A549 (cell line): Measurements from ENCODE around the gene DPH5.

Source experiments
- CBX2 ChIP-seq: fragments of 200-600 bp; sonication (generic); IDR thresholded peaks from 2 replicates; pipeline ENCODE4 v1.6.1; 2016; ENCODE audit warnings: low read depth, mild to moderate bottlenecking, borderline replicate concordance
- CBX8 ChIP-seq: fragments of 200-600 bp; sonication (generic); IDR thresholded peaks from 2 replicates; pipeline ENCODE4 v1.6.1; 2016
- CEBPB ChIP-seq, 2 experiments: fragments of >200 bp in 1 of 2; sonication (Bioruptor Twin) in 1 of 2; formaldehyde crosslinking in 1 of 2; IDR thresholded peaks; 2 replicates each; pipeline ENCODE4 v1.6.1; 2012 to 2016
- POLR2A ChIP-seq: IDR thresholded peaks from 2 replicates; pipeline ENCODE4 v1.6.1; 2012; ENCODE audit warnings: mild to moderate bottlenecking, low read length

DNA sequence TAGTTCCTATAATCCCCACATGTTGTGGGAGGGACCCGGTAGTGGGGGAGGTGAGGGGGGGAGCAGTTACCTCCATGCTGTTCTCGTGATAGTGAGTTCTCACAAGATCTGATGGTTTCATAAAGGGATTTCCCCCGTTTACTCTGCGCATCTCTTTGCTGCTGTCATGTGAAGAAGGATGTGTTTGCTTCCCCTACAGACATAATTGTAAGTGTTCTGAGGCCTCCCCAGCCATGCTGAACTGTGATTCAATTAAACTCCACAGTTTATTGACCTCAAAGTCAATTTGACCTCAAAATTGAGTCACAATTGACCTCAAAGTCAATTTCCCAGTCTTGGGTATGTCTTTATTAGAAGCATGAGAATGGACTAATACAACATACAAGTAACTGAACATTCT lies 19.7 kb downstream of the DPH5 start:
- TF ChIP-seq POLR2A (no peak), CBX2 (no peak), CEBPB (IDR thresholded peaks at IDR 0.05) (no peak), CBX8 (no peak)
